AG04450 (cell line): ENCODE measurements around the gene IMPDH1. TPM values are rescaled to one million over a fixed set of nuclear protein-coding genes. Genes with fewer than 3 reads are reported as not detected.

Experiments used
- CTCF ChIA-PET: fragments of 300-600, 350-600 bp; formaldehyde crosslinking; extraction: SDS; loops from one replicate; lab custom pipeline; 2022; ENCODE audit warnings: antibody characterized with exemption, inconsistent platforms; lab: Charles Lee
- POLR2A ChIA-PET: fragments of 350-600 bp; formaldehyde crosslinking; extraction: SDS; loops from one replicate; lab custom pipeline; 2021; ENCODE audit warnings: antibody characterized with exemption, inconsistent platforms; lab: Yijun Ruan, JAX
- DNase-seq: peaks from one replicate; pipeline ENCODE4 v3.0.0-alpha.2; 2011; ENCODE audit warnings: low read depth, low spot score
- H3K27ac ChIP-seq: one replicate; pipeline ENCODE4 v1.5.1; 2012; ENCODE audit warnings: low read depth, low read length, control low read depth
- H3K27me3 ChIP-seq: one replicate; pipeline ENCODE4 v1.6.0; 2012; ENCODE audit warnings: low read length; ENCODE audit not compliant: control insufficient read depth, insufficient read depth
- H3K4me3 ChIP-seq: 2 replicates; pipeline ENCODE4 v1.5.1; 2011; ENCODE audit warnings: mild to moderate bottlenecking, low read depth, low read length, control low read depth
- H3K9me3 ChIP-seq: 2 replicates; pipeline ENCODE4 v1.5.1; 2012; ENCODE audit warnings: low read length; ENCODE audit not compliant: control insufficient read depth, insufficient read depth
- CTCF ChIP-seq: IDR thresholded peaks from 2 replicates; pipeline ENCODE4 v1.5.1; 2011; ENCODE audit warnings: low read depth, low read length, control low read depth, inconsistent platforms
- polyA plus RNA-seq: library from polyadenylated mRNA; depleted of rRNA; stranded (reverse); fragments of >200 nt; gene quantifications from 2 replicates; pipeline ENCODE4 v1.2.3, GENCODE V29; 2011

IMPDH1 gene
- polyA plus RNA-seq, 1 experiment = 43.8 TPM

GRCh38 chr7:128415217-128415785, 5.5 kb upstream of the IMPDH1 start:
- no peak overlapping the region for H3K4me3 ChIP-seq
- POLR2A ChIA-PET = no interaction called here
- no peak for TF ChIP-seq CTCF
- CTCF ChIA-PET = interaction anchor here (0.7 to 9.5 kb wide), 6 partner anchors 12 to 68 kb away, joined by 3 to 138 read pairs (median 6); no protein-coding TSS in a partner anchor
- H3K27ac ChIP-seq = no peak overlapping the region
- DNase-seq = no peak
- H3K27me3 ChIP-seq = peaks cover 23% of the 10 kb centered on the region
- H3K9me3 ChIP-seq = no peaks in the 10 kb centered on the region

GRCh38 chr7:128410451-128410753, 620 bp upstream of the IMPDH1 start:
- H3K9me3 ChIP-seq = no peaks in the 10 kb centered on the region
- H3K4me3 ChIP-seq = peak overlapping the region; percentile 82
- CTCF ChIA-PET = interaction anchor here (0.7 to 9.5 kb wide), 4 partner anchors 13 to 473 kb away, joined by 3 to 138 read pairs (median 6); no protein-coding TSS in a partner anchor
- TF ChIP-seq CTCF = no peak
- POLR2A ChIA-PET = interaction anchor here (0.6 to 1.0 kb wide), 2 partner anchors 45 to 1547 kb away, joined by 3 to 6 read pairs; partner anchors contain the start of gene HILPDA
- H3K27me3 ChIP-seq = peaks cover 12% of the 10 kb centered on the region
- no peak for DNase-seq
- peak overlapping the region; percentile 80 for H3K27ac ChIP-seq

- Histone ChIP-seq H3K4me3 (peak overlapping the region; percentile 82), H3K9me3 (no peaks in the 10 kb centered on the region), H3K27me3 (peaks cover 8% of the 10 kb centered on the region), H3K27ac (peak overlapping the region; percentile 21)
- POLR2A ChIA-PET = interaction anchor here (1.0 kb wide), 1 partner anchor 16 kb away, joined by 4 read pairs; no protein-coding TSS in a partner anchor
- CTCF ChIA-PET = interaction anchor here (1.4 to 3.4 kb wide), 5 partner anchors 11 to 61 kb away, joined by 3 to 32 read pairs (median 11); no protein-coding TSS in a partner anchor
- no peak for TF ChIP-seq CTCF
- no peak for DNase-seq
Measured at GRCh38 chr7:128408709-128409595, 830 bp downstream of the IMPDH1 start.

- ChIA-PET POLR2A (no interaction called here), CTCF (interaction anchor here (1.4 to 3.4 kb wide), 5 partner anchors 10 to 61 kb away, joined by 3 to 32 read pairs (median 11); no protein-coding TSS in a partner anchor)
- Histone ChIP-seq H3K9me3 (no peaks in the 10 kb centered on the region), H3K27me3 (no peaks in the 10 kb centered on the region), H3K4me3 (no peak overlapping the region), H3K27ac (peak overlapping the region; percentile 34)
- no peak for TF ChIP-seq CTCF
- no peak for DNase-seq
Measured at GRCh38 chr7:128407751-128408708, 1.8 kb downstream of the IMPDH1 start.
